Caco-2 (cell line): ENCODE measurements around the gene CFAP92. TPM values are rescaled to one million over a fixed set of nuclear protein-coding genes. Genes with fewer than 3 reads are reported as not detected.

ENCODE experiments used
- Bru-seq: library from RNA; stranded (reverse); fragments of 400-500 nt; gene quantifications from one replicate; lab custom pipeline; 2021; lab: Mats Ljungman, UMichigan
- BruChase-seq, 2 experiments: library from RNA; stranded (reverse); fragments of 400-500 nt; gene quantifications; one replicate each; lab custom pipeline; 2021; lab: Mats Ljungman, UMichigan
- BruUV-seq: library from RNA; stranded (reverse); fragments of 400-500 nt; replicated peaks from 2 replicates; lab custom pipeline; 2021; lab: Mats Ljungman, UMichigan
- CTCF ChIA-PET: fragments of 300-600 bp; sonication (Branson Sonifier 250); formaldehyde crosslinking; loops from one replicate; lab custom pipeline; 2022; ENCODE audit warnings: antibody characterized with exemption; lab: Charles Lee
- POLR2A ChIA-PET: fragments of 300-600 bp; sonication (Branson Sonifier 250); formaldehyde crosslinking; loops from one replicate; lab custom pipeline; 2022; ENCODE audit warnings: antibody characterized with exemption; lab: Charles Lee
- DNase-seq, 2 experiments: peaks; one replicate each; pipeline versions ENCODE4 v3.0.0 to v3.0.0-alpha.2; 2020 to 2022
- H3K27me3 ChIP-seq: replicated peaks from 2 replicates; pipeline ENCODE4 v1.6.0; 2011; ENCODE audit warnings: low read length; ENCODE audit not compliant: control insufficient read depth, insufficient read depth
- H3K36me3 ChIP-seq: 2 replicates; pipeline ENCODE4 v1.5.1; 2011; ENCODE audit warnings: low read length; ENCODE audit not compliant: control insufficient read depth, insufficient read depth
- H3K4me1 ChIP-seq: fragments of 250-450 bp; sonication (Bioruptor Pico); 2 replicates; pipeline ENCODE4 v1.5.1; 2020; ENCODE audit warnings: mild to moderate bottlenecking
- H3K4me3 ChIP-seq: 2 replicates; pipeline ENCODE4 v1.5.1; 2011; ENCODE audit warnings: low read depth, mild to moderate bottlenecking, control low read depth, low read length
- H3K9me3 ChIP-seq: fragments of 250-450 bp; sonication (Bioruptor Pico); 2 replicates; pipeline ENCODE4 v1.5.1; 2020; ENCODE audit warnings: mild to moderate bottlenecking, moderate library complexity
- H3K27ac Mint-ChIP-seq: one replicate; pipeline ENCODE4 v1.8.0; 2022; ENCODE audit warnings: mixed read lengths; ENCODE audit not compliant: unreplicated experiment
- H3K27me3 Mint-ChIP-seq: one replicate; pipeline ENCODE4 v1.8.0; 2022; ENCODE audit warnings: mixed read lengths; ENCODE audit not compliant: insufficient read depth, unreplicated experiment
- H3K36me3 Mint-ChIP-seq: one replicate; pipeline ENCODE4 v1.8.0; 2022; ENCODE audit warnings: mild to moderate bottlenecking, mixed read lengths; ENCODE audit not compliant: insufficient read depth, unreplicated experiment
- H3K4me1 Mint-ChIP-seq: one replicate; pipeline ENCODE4 v1.8.0; 2022; ENCODE audit warnings: low read depth, mixed read lengths; ENCODE audit not compliant: unreplicated experiment
- H3K4me3 Mint-ChIP-seq: one replicate; pipeline ENCODE4 v1.8.0; 2022; ENCODE audit warnings: mild to moderate bottlenecking, moderate library complexity, mixed read lengths; ENCODE audit not compliant: unreplicated experiment
- H3K9me3 Mint-ChIP-seq: one replicate; pipeline ENCODE4 v1.8.0; 2022; ENCODE audit warnings: mixed read lengths; ENCODE audit not compliant: unreplicated experiment
- intact Hi-C: fragments of 100-400 bp; cut with micrococcal nuclease; formaldehyde crosslinking; loops from one replicate; pipeline ENCODE4 v1.10.0; 2022; ENCODE audit not compliant: unreplicated experiment
- long read RNA-seq: library from polyadenylated mRNA; stranded (forward); transcript quantifications from one replicate; pipeline ENCODE4 v2.0.0, GENCODE V29; 2022
- total RNA-seq: library from RNA; stranded (reverse); gene quantifications from 2 replicates; pipeline ENCODE4 v1.2.3, GENCODE V29; 2022
- TF ChIP-seq, protein P1 (sequence below), 2 experiments: fragments of 200-600 bp in 1 of 2; IDR thresholded peaks; 1 replicate in 1 of 2; 2 replicates in 1 of 2; pipeline versions ENCODE4 v1.5.1 to v1.8.0; 2011 to 2022; ENCODE audit warnings: antibody characterized with exemption in 1 of 2, control low read depth in 1 of 2, inconsistent platforms in 1 of 2, low read depth in 1 of 2, low read length in 1 of 2, mild to moderate bottlenecking in 1 of 2, moderate library complexity in 1 of 2; ENCODE audit not compliant: insufficient read depth in 1 of 2, severe bottlenecking in 1 of 2, unreplicated experiment in 1 of 2

The CFAP92 gene, protein sequence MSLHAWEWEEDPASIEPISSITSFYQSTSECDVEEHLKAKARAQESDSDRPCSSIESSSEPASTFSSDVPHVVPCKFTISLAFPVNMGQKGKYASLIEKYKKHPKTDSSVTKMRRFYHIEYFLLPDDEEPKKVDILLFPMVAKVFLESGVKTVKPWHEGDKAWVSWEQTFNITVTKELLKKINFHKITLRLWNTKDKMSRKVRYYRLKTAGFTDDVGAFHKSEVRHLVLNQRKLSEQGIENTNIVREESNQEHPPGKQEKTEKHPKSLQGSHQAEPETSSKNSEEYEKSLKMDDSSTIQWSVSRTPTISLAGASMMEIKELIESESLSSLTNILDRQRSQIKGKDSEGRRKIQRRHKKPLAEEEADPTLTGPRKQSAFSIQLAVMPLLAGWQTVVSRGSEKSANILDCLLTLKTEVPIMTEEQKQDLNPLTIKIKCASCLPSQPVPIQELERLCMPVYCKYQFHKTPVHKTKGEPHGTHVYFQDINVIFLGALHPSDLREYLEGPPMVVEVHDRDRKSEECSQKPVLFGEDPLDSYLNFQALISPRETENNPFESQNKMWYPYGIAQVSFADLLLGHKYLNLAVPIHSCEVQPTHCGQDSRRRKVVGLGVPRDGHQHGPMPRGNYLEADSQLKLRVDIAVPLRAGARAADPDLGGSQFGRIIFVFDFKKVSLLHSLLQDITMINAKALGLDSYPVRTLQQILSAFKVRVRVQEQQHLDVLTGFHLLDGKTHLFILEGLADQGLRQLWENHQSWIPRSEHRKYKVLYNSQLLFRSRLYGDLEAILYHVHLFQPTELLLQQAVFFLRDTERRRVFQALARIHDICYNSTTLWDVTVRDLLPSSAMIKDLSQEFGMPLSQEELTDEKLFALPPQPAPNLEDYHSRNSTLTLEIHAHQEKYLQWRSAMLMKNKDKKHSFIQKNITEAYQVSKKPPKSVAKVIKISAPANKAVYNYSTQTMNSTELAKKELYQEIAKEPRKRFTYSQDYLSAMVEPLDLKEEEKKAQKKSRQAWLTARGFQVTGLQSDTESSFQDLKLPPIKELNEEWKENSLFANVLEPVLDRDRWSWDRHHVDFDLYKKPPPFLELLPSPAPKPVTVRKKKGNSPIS
- total RNA-seq, result 4.5 and 5.9 TPM in 2 replicates
- Bru-seq, nascent RNA, result percentile 38 among the genes with signal in this experiment
- BruChase-seq, experiment 1, labeled RNA remaining after a 2-hour chase, result percentile 41 among the genes with signal in this experiment
- BruChase-seq, experiment 2, labeled RNA remaining after a 6-hour chase, result percentile 43 among the genes with signal in this experiment
- long read RNA-seq, partial matches to known transcripts, result 5 of 19 reads
- long read RNA-seq, other reads (novel, unspliced or antisense), result 14 of 19 reads

DNA sequence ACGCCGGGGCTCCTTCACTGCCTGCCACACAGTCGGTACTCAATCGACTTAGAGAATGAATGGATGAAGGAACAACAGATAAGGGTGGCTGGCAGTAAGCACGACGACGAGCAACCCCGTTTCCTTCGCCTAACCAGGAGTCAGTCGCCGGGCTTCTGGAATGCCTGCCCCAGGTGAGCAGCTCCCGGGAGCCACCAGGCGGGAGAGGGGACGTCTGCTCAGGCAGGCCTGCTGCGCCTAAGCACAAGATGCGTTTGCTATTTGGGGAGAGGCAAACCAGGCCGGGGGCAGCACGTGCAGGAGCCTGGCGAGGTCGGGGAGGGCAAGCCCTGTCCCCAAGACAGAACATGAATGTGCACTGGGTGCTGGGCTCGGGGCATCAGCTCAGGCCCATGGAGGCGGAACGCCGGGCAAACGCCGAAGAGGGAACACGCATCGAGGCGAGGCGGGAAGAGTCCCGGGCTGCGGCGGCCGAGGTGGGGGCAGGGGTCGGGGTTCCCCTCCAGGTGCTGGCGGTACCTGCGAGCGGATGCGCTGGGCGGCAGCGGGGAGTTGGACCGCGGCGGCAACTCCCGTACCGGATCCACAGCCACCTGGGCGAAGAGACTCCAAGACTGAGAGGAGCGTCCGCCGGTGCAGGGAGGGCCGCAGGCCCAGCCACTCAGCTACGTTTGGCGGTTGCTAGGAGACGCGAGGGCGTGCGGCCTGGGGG is at the start of gene CFAP92:
Gene CFAP92 (minus strand): TSS at position 616 of the 712 bp plus-strand sequence. CDS start 772 bp downstream, outside the sequence.
- H3K4me3 Mint-ChIP-seq, result peak within 1 kb of the TSS; percentile 70
- ChIA-PET CTCF (interaction anchor here (1.5 to 1.6 kb wide), 2 partner anchors 11 to 24 kb away, joined by 7 to 13 read pairs; no protein-coding TSS in a partner anchor), POLR2A (interaction anchor here (0.5 to 1.1 kb wide), 7 partner anchors 10 to 285 kb away, joined by 3 to 7 read pairs (median 3); partner anchors contain the start of genes HMCES and RAB43)
- Histone ChIP-seq H3K9me3 (no peaks in the 10 kb centered on the region), H3K4me3 (peak within 1 kb of the TSS; percentile 35), H3K4me1 (peaks cover 5% of the 10 kb centered on the region; the same call in 1 of the 2 replicates), H3K36me3 (no peaks in the 10 kb centered on the region), H3K27me3 (no peaks in the 10 kb centered on the region)
- no TSS peak for BruUV-seq
- peaks cover 6% of the 10 kb centered on the region for H3K4me1 Mint-ChIP-seq
- H3K36me3 Mint-ChIP-seq, result no peaks in the 10 kb centered on the region
- H3K27ac Mint-ChIP-seq, result peak within 1 kb of the TSS; percentile 50
- intact Hi-C loops, result no loop called here
- H3K27me3 Mint-ChIP-seq, result no peaks in the 10 kb centered on the region
- H3K9me3 Mint-ChIP-seq, result no peaks in the 10 kb centered on the region
- DNase-seq, result peak; percentile 82 to 89
- TF ChIP-seq, protein P1, sequence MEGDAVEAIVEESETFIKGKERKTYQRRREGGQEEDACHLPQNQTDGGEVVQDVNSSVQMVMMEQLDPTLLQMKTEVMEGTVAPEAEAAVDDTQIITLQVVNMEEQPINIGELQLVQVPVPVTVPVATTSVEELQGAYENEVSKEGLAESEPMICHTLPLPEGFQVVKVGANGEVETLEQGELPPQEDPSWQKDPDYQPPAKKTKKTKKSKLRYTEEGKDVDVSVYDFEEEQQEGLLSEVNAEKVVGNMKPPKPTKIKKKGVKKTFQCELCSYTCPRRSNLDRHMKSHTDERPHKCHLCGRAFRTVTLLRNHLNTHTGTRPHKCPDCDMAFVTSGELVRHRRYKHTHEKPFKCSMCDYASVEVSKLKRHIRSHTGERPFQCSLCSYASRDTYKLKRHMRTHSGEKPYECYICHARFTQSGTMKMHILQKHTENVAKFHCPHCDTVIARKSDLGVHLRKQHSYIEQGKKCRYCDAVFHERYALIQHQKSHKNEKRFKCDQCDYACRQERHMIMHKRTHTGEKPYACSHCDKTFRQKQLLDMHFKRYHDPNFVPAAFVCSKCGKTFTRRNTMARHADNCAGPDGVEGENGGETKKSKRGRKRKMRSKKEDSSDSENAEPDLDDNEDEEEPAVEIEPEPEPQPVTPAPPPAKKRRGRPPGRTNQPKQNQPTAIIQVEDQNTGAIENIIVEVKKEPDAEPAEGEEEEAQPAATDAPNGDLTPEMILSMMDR (IDR thresholded peaks at IDR 0.05; ENCODE audit: insufficient read depth in 1 of 2, low read depth in 1 of 2, low read length in 1 of 2, severe bottlenecking in 1 of 2, unreplicated experiment in 1 of 2), result no peak

DNA sequence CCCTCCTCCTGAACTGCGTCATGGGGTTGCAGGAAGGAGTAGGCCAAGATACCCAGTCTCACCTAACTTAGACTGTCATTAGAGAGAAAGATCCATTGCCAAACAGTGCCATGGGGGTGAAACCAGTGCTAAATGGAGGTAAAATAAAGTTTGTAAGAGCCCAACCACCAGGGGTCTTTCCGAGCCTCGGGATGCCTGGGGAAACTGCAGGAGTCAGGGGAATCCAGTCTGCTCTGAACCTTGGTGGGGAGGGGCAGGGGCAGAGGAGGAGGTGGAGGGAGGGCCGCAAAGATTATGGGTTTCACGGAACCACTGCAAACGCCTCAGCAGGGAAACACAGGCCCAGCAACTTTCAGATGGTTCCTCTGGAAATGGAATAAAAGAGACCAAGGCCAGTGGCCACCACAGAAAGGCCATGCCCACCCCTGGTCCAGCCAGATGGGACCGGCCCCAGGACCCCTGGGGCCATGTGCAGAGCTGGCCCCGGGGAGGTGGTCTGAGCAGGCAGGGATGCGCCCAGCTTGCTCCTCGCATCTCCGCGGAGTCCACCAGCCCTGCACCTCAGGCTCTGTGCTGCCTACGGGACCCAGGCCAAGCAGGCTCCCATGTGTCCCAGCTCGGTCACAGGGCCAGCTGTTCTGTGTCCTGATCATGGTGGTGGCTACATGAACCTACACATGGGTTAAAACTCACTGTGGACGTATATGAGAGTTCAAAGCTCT is 46.9 kb upstream of the CFAP92 start:
- no peaks in the 10 kb centered on the region for H3K27me3 ChIP-seq
- no peaks in the 10 kb centered on the region for H3K36me3 ChIP-seq
- intact Hi-C loops, result no loop called here
- TF ChIP-seq, protein P1 (IDR thresholded peaks at IDR 0.05; ENCODE audit: insufficient read depth in 1 of 2, low read depth in 1 of 2, low read length in 1 of 2, severe bottlenecking in 1 of 2, unreplicated experiment in 1 of 2), result no peak
- DNase-seq, result no peak
- Mint-ChIP-seq H3K27me3 (peaks cover 3% of the 10 kb centered on the region), H3K4me1 (no peaks in the 10 kb centered on the region), H3K36me3 (no peaks in the 10 kb centered on the region), H3K27ac (no peak overlapping the region), H3K4me3 (no peak overlapping the region), H3K9me3 (no peaks in the 10 kb centered on the region)
- no peaks in the 10 kb centered on the region for H3K9me3 ChIP-seq
- no TSS peak for BruUV-seq
- H3K4me1 ChIP-seq, result no peaks in the 10 kb centered on the region
- CTCF ChIA-PET, result no interaction called here
- H3K4me3 ChIP-seq, result no peak overlapping the region
- POLR2A ChIA-PET, result no interaction called here
